NCI-H187 (cell line): ENCODE data around the gene DDHD1.
"Not testable (repeated sequence)": the region's sequence is repeated elsewhere in the genome, so short reads cannot be mapped to it uniquely, and the experiment has no call there.

Experiments used
- DNase-seq, 2 experiments: peaks; one replicate each; lab custom pipeline; 2025; lab: John Stamatoyannopoulos, UW

DDHD1 gene

DNA sequence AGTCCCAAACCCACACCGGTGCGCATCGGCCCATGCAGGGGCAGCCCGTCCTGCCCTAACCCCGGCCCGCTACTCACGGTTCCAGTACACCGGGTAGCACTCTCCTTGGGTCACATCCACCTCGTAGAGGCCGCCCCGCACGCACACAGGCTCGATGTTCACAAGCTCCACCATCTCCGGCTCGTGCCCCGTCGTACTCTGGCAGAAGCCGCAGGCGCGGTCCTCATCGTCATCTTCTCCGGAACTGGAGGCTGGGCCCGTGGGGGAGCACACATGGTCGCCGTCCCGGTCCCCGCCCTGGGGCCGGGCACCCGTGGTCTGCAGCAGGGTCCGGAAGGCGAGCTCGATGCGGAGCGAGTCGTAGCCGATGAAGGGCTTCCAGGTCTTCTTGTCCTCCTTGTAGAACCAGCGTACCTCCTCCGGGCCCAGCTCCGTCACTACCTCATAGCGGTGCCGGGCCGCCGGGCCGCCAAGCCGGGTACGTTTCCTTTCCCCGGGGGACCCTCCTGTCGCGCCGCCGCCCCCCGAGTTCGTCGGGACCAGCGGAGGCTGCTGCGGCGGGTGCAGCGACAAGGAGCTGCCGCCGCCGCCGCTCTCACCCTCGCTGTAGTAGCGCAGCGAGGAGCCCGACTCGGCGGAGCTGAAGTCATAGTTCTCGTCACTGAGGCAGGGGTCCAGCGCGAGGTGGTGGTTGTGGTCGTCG is 788 bp downstream of the DDHD1 start:
- peak in 1 of 2 experiments; percentile 74 for DNase-seq

DNA sequence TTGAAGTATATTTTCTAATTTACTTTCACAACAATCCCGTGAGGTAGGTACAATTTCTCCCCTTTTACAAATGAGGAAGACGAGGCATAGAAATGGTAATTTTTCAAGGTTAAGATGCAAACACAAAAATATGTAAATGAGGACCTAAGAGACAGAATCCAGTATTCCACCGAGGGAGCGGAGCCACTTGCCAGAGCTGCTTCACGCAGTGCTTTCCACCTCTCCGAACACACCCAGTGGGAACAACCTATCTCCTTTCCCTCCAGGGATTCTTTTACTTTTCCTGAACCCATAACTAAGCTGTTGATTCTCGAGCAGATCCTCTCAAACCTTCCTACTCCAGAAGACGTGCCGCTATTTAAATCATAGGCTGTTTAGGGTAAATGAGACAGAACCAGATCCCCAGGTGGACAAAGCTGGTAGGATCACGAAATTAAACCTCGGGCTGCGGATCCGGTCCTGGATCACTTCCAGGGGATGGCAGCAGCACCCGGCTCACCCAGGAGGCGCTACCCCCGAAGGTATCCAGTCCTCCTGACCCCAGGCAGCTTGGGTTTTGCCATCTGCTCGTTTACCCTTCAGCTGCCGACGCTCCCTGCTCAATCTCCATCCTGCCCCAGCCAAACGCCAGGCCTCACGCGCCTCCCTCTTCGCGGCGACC is 1.5 kb downstream of the DDHD1 start:
- peak; percentile 52 to 53 for DNase-seq

DNA sequence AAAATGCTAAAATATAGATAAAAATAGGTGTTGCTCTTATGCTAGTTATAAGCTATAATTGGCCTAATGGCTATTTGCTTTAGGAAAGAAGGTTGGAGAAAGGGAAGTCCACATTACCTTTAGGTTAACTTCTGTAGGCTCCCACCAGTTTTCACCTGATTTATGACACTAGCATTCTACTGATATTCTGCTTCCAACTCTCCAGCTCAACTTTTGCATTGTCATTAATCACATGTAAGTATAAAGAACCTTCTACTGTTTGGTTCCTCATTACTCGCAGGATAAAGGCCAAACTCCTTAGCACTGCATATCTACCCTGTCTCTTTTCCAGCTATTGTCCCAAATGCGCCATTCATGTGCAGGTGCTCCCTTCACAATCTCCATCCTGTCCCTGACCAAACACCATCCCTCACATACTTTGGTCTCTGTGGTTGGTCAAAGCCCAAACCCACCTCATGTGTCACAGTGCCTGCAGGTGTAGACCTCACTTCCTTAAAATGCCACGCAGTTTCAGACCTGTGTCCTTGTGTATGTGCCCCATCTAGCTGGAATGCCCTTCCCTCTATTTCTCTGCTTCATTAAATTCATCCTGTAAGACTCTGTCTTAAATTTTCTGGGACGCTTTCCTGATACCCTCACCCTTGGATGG is 3.3 kb downstream of the DDHD1 start:
- no peak for DNase-seq

DNA sequence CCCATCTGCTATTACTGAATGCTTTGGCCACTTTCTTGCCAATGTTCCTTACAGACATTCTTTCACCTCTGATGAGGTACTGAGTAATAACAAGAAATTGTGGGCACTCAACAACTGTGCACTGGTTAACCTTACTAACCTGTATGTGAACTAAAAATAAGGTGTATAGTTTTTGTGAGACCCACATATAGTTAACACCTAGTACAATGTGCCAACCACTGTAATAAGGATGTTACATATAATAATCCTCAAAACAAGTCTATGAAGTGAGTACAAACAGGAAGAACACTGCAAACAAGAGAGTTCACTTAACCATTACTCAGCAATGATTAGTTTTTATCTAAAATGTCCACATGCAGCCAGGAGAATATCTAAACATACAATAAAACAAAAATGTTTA is 4.5 kb downstream of the DDHD1 start:
- DNase-seq, result no peak

DNA sequence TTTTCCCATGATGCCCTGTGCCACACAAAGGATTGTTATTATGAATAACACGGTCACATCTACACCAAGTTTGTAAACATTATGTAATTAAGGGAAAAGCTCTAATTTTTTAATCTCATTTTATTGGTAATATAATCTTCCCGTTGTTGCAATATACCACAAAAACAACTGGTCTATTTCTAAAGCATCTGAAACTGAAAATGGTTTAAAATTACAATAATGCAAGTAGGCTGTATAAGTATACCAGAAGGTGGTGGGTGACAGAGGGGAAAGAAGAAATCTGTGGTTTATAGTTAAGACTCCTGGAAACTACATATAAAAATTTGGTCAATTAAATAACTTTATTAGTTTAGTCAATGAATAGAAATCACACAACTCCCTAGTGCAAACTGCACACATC is 5.2 kb downstream of the DDHD1 start:
- no peak for DNase-seq

DNA sequence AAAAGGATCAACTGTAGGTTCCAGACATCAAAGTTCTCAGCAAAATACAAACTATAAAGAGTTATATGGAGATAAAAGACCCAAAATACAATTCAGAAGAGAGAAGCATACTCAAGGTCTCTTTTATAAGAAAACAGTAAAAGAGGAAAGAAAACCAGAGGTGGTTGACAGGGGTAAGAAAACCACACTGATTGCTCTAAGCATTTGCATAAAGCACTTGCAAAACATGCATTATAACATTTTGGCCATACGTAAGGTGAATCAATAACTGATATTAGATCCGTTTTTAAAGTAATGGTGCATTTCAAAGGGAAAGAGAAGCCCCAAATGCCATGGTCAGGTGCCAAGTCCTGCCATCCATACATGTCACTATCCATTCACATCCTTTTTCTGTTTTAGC is 5.9 kb downstream of the DDHD1 start:
- no peak for DNase-seq

DNA sequence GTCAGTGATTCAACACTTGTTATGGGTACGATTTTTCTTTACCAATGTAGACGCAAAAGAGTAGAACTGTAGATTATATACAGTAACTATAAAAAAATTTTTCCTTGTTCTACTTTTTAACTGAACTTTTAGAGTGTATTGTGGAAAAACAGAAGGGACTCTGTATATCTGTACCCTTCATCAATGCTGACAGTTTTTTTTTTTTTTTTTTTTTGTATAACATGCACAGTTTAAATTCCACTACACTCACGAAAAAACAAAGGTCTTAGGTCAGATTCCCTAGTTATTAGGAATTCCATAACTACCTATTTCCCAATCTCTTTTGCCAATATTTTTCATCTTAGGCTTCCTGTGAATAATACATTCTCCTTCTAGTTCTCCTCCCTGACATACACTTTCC is 6.4 kb downstream of the DDHD1 start:
- no peak for DNase-seq

DNA sequence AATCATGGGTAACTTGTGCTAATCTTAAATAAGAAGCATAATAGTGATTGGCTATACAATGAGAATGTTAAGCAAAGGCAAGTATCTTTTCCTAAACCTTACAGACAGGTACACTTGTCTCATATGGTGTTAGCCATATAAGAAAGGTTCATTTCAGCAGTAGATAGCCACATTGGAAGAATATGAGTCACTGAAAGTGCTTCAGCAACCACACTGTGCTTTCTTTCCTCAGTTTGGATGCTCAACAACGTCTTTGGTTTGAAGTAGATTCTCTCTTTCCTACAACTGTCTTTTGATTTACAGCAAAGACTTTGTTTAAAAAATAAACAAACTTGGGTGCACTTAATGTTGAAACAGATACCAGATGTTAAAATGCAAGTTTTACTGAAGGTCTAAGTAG is 8.9 kb downstream of the DDHD1 start:
- DNase-seq, result no peak

DNA sequence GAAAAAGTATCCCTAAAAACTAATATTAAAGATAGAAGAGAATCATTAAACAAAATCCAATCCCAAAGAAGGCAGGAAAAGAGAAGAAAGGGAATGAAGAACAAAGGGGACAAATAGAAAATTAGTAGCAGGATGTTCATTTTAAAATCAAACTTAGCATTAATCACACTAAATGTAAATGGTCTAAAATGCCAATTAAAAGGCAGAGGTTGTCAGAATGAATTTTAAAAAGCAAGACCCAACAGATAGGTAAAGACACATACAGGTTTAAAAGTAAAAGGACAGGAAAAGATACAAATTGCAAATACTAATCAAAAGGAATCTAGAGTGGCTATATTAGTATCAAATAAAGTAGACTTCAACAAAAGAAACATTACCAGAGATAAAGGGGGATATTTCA is 12.5 kb downstream of the DDHD1 start:
- no peak for DNase-seq

DNA sequence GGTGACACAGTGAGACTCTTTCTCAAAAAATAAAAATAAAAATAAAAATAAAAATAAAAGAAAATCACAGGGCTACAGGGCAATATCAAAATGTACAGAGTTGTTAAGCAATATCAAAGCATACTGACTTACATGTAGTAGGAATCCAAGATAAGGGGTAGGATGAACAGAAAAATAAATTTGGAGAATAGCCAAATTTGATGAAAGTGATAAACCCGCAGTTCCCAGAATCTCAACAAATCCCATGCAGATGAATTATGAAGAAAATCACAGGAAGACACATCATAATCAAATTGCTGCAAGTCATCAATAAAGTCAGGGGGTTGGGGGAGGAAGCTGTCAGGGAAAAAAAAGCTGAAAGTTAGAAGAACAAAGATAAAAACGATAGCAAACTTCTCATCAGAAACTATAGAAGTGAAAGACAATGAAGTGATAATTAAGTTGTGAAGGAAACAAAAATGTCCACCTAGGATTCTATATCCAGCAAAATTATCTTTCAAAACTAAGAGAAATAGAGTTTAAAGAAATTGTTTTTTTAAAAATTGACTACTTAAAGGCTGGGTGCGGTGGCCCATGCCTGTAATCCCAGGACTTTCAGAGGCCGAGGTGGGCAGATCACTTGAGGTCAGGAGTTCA is 15.4 kb downstream of the DDHD1 start:
- no peak for DNase-seq

DNA sequence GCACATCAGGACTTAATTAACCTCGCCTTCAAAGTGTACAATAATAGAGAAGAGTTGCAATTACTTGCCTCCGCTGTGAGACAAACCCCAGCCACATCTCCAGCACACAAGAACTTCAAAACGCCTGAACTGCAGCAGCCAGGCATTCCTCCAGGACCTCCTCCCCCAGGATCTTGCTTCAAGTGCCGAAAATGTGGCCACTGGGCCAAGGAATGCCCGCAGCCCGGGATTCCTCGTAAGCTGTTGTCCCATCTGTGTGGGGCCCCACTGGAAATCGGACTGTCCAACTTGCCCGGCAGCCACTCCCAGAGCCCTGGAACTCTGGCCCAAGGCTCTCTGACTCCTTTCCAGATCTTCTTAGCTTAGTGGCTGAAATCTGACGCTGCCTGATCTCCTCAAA is 22.6 kb downstream of the DDHD1 start:
- not testable (repeated sequence) for DNase-seq

DNA sequence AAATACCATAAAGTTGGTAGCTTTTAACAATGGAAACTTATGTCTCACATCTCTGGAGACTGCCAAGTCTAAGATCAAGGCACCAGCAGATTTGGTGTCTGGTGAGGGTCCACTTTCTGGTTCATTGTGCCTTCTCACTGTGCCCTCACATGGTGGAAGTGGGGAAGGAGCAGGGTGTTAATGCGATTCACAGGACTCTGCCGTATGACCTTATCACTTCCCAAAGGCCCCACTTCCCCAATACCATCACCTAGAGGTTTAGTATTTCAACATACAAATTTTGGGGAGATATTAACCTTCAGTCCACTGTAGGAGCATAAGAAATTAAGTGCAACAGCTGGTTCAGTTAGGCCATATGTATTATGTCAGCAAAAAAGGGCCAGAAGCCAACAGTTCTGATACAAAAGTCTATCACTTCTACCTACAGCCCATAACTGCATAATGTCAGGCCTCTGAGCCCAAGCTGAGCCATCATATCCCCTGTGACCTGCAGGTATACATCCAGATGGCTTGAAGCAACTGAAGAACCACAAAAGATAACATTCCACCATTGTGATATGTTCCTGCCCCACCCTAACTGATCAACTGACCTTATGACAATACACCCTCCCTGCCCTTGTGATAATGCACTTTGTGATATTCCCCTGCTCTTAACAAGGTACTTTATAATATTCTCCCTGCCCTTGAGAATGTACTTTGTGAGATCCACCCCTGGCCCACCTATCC is 24.7 kb downstream of the DDHD1 start:
- DNase-seq, result no peak

DNA sequence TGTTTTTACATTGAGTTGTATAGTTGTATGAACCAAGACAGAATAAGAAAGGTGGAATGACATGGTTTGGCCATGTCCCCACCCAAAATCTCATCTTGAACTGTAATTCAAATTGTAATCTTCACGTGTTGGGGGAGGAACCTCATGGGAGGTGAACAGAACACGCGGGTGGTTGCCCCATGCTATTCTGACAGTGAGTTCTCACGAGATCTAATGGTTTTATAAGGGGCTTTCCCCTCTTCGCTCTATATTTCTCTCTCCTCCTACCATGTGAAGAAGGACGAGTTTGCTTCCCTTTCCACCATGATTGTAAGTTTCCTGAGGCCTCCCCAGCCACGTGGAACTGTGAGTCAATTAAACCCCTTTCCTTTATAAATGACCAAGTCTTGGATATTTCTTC is 25.3 kb downstream of the DDHD1 start:
- DNase-seq, result no peak

DNA sequence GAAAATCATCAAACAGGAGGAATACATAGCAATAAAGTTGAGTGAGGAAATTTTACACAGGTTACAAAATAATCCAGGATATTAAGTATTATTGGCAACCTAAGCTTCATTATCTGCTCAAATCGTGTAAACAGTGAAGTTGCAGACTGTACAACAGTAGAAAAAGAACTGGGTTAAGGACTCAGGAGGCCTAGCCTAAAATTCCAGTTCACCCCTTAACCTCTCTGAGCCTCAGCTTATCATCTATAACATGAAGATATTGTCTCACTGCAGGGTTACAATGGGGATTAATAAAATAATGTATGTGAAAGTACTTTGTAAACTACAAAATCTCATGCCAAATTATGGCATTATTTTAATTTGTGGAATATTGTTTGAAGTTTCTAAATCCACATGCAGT is 26.0 kb downstream of the DDHD1 start:
- DNase-seq, result no peak

DNA sequence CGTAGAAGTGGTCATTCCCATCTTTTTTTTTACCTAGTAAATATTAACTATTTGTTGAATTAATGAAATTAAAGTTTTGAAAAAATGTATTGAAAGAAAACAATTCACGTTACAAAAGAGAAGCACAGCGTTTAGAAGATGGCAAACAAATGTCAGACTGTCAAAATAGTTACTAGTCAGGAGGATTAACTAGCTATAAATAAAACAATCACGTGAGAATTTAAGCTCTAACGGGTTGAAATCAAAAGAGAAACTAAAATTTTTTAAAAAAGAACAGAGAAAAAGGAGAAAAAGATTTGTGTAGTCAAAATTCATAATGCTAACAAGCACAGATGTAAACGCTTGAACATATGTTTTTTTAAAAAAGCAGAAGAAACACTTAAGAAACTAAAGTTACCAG is 26.4 kb downstream of the DDHD1 start:
- no peak for DNase-seq

DNA sequence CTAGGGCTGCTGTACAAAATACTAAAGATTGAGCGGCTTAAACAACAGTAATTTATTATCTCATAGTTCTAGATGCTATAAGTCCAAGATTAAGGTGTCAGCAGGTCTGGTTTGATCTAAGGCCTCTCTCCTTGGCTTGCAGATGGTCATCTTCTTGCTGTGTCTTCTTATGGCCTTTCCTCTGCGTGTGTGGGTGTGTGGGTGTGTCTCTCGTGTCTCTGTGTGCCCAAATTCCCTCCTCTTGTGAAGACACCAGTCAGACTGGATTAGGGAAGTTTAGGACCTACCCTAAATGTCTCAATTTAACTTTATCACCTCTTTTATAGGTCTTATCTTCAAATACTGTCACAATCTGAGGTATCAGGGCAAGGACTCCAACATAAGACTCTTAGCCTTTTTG is 28.3 kb downstream of the DDHD1 start:
- no peak for DNase-seq

DNA sequence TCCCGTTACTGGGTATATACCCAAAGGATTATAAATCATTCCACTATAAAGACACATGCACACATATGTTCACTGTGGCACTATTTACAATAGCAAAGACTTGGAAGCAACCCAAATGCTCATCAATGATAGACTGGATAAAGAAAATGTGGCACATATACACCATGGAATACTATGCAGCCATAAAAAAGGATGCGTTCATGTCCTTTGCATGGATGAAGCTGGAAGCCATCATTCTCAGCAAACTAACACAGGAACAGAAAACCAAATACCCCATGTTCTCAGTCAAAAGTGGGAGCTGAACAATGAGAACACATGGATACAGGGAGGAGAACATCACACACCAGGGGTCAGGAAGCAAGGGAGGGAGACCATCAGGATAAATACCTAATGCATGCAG is 31.7 kb downstream of the DDHD1 start:
- not testable (repeated sequence) for DNase-seq

DNA sequence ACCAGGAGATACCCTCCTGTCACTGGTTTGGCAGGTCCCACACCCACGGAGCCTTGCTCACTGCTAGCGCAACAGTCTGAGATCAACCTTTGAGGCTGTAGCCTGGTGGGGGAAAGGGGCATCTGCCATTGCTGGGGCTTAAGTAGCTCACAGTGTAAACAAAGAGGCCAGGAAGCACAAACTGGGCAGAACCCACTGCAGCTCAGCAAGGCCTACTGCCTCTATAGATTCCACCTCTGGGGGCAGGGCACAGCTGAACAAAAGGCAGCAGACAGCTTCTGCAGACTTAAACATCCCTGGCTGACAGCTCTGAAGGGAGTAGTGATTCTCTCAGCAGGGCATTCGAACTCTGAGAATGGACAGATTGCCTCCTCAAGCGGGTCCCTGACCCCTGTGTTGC is 35.6 kb downstream of the DDHD1 start:
- DNase-seq, result not testable (repeated sequence)

DNA sequence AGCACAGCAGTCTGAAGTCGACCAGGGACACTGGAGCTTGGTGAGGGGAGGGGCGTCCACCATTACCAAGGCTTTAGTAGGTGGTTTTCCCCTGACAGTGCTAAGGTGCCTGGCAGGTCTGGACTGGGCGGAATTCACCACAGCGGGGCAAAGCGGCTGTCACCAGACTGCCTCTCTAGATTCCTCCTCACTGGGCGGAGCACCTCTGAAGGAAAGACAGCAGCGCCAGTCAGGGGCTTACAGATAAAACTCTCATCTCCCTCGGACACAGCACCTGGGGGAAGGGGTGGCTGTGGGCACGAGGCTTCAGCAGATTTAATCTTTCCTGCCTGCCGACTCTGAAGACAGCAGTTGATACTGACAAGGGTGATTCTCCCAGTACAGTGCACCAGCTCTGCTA is 39.1 kb downstream of the DDHD1 start:
- DNase-seq, result no peak

DNA sequence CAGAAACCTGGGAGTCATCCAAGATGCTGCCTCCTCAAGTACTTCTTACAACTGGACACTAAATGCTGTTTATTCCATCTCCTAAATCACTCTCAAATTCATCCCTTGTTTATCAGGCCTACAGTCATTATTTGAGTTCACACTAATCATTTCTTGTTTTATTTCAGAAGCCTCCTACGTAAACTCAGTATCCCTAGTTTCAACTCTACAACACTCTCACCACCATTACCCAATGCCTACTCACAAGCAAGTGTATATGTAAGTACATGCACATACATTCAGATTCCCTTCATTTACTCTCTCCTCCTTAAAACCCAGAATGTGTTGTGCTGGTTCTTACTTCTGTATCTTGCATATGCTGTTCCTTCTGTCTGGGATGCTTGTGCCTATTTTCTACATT is 43.0 kb downstream of the DDHD1 start:
- no peak for DNase-seq

DNA sequence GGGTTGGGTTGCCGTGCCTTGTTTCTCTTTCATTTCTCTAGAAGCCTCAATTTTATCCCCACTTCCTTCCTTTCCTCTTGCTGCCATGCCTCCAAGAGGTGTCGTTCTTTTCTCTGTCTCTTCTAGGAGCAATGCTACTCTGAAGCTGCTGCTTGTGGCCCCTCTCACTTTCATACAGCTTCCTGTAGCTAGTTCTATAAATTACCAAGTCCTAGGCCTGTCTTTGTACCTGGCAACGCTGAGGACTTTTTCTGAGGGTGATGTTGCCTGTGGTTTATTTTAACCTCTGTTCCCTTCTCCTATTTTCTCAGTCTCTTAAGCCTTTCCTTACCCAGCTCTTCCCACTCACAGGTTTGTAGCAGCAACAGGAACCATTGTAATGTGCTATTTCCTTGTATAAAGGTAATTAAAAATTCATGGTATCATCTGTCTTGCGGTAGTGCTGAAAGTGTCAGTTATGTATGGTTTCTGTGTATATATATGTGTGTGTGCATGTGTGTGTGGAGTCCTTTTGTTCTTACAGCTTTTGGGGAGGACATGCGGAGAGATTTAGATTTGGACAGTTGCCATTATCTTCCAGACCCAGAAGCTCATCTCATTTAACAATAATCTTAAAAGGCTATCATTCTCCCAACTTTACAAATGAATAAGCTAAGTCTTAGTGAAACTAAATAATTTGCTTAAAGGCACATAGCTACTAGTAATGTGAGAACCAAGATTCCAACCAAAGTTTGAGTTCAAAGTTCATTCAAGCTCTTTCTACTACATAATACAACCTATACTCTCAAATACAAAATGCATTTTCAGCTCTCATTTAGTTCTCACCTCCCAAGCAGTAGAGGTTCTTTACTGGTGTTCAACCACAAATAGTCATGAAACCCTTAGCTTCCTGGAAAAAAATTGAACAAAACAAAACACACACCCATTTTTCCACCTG is 43.8 kb downstream of the DDHD1 start:
- peak in 1 of 2 experiments; percentile 47 for DNase-seq
